GM12878 (cell line): ENCODE data around the gene CTNS. TPM values are rescaled to one million over a fixed set of nuclear protein-coding genes. Genes with fewer than 3 reads are reported as not detected.

Experiments
- ATAC-seq: fragments of 200-7000 bp; cut with Tn5 transposase; 3 replicates; pipeline ENCODE4 v1.9.1; 2020; ENCODE audit warnings: mild to moderate bottlenecking, moderate library complexity
- BruUV-seq: library from RNA; stranded (reverse); fragments of 400-500 nt; replicated peaks from 2 replicates; lab custom pipeline; 2021; lab: Mats Ljungman, UMichigan
- CTCF ChIA-PET: fragments of 300-600 bp; sonication (Branson Sonifier 250); formaldehyde crosslinking; extraction: SDS; loops from one replicate; lab custom pipeline; 2021; ENCODE audit warnings: inconsistent platforms; lab: Yijun Ruan, JAX
- POLR2A ChIA-PET: fragments of 350-600 bp; formaldehyde crosslinking; extraction: SDS; loops from one replicate; lab custom pipeline; 2021; ENCODE audit warnings: inconsistent platforms; lab: Charles Lee
- RAD21 ChIA-PET: fragments of 300-600 bp; sonication (Branson Sonifier 250); formaldehyde crosslinking; loops from one replicate; lab custom pipeline; 2023; ENCODE audit warnings: antibody characterized with exemption; ENCODE audit not compliant: unreplicated experiment; lab: Charles Lee
- SMC1A ChIA-PET: fragments of 300-600 bp; sonication (Branson Sonifier 250); formaldehyde crosslinking; loops from one replicate; lab custom pipeline; 2023; ENCODE audit not compliant: unreplicated experiment, uncharacterized antibody; lab: Charles Lee
- DNase-seq: peaks from one replicate; pipeline ENCODE4 v3.0.0-alpha.2; 2011; ENCODE audit warnings: low read depth, low spot score
- FAIRE-seq: peaks from 3 replicates; lab custom pipeline; 2011; peaks lifted over from hg19 to GRCh38; lab: Jason Lieb, UNC
- H2AFZ ChIP-seq: 2 replicates; pipeline ENCODE4 v1.6.0; 2011; ENCODE audit warnings: low read depth, low read length, control low read depth; ENCODE audit not compliant: control insufficient read depth
- H3K27ac ChIP-seq: 2 replicates; pipeline ENCODE4 v1.5.1; 2011; ENCODE audit warnings: control low read depth; ENCODE audit not compliant: control insufficient read depth, insufficient read depth
- H3K27me3 ChIP-seq, 2 experiments: replicated peaks in 1 of 2; 2 replicates each; pipeline versions ENCODE4 v1.6.0 to v1.6.1; 2011; ENCODE audit warnings: low read length in 1 of 2; ENCODE audit not compliant: control insufficient read depth in 2 of 2, insufficient read depth in 2 of 2
- H3K36me3 ChIP-seq, 2 experiments: 2 replicates each; pipeline ENCODE4 v1.5.1; 2011; ENCODE audit warnings: low read length in 1 of 2; ENCODE audit not compliant: control insufficient read depth in 2 of 2, insufficient read depth in 2 of 2
- H3K4me1 ChIP-seq: 2 replicates; pipeline ENCODE4 v1.6.1; 2011; ENCODE audit warnings: mild to moderate bottlenecking, low read length, moderate library complexity, mixed read lengths; ENCODE audit not compliant: control insufficient read depth, insufficient read depth
- H3K4me2 ChIP-seq: 2 replicates; pipeline ENCODE4 v1.6.0; 2011; ENCODE audit warnings: control low read depth; ENCODE audit not compliant: control insufficient read depth, insufficient read depth
- H3K4me3 ChIP-seq: fragments of 200-600 bp; sonication (generic); 2 replicates; pipeline ENCODE4 v1.5.1; 2016
- H3K79me2 ChIP-seq: 2 replicates; pipeline ENCODE4 v1.6.0; 2011; ENCODE audit warnings: low read length; ENCODE audit not compliant: control insufficient read depth, insufficient read depth
- H3K9ac ChIP-seq: 2 replicates; pipeline ENCODE4 v1.8.0; 2011; ENCODE audit warnings: low read length, control low read depth, mixed read lengths; ENCODE audit not compliant: control insufficient read depth, insufficient read depth
- H3K9me3 ChIP-seq: replicated peaks from 3 replicates; pipeline ENCODE4 v1.5.1; 2011; ENCODE audit warnings: mild to moderate bottlenecking, low read length; ENCODE audit not compliant: control insufficient read depth, insufficient read depth
- H4K20me1 ChIP-seq: 2 replicates; pipeline ENCODE4 v1.6.0; 2011; ENCODE audit not compliant: control insufficient read depth, insufficient read depth
- CBX5 ChIP-seq: sonication (generic); IDR thresholded peaks from 2 replicates; pipeline ENCODE4 v1.6.1; 2016; ENCODE audit warnings: low read depth, moderate library complexity, mild to moderate bottlenecking, inconsistent platforms
- CREB1 ChIP-seq: IDR thresholded peaks from 2 replicates; pipeline ENCODE4 v1.6.1; 2012; ENCODE audit warnings: low read depth, mild to moderate bottlenecking, inconsistent platforms
- CTCF ChIP-seq, 3 experiments: IDR thresholded peaks in 2 of 3; conservative IDR thresholded peaks in 1 of 3; 2 replicates each; pipeline ENCODE4 v1.5.1; 2011; ENCODE audit warnings: low read depth in 3 of 3, low read length in 3 of 3, mild to moderate bottlenecking in 3 of 3, control low read depth in 2 of 3, moderate library complexity in 2 of 3, inconsistent platforms in 1 of 3, mixed read lengths in 1 of 3; ENCODE audit not compliant: control insufficient read depth in 2 of 3, insufficient read depth in 1 of 3; ENCODE audit errors: extremely low read depth in 1 of 3
- ELK1 ChIP-seq: IDR thresholded peaks from 2 replicates; pipeline ENCODE4 v1.6.1; 2012; ENCODE audit warnings: low read depth, low read length, improper control_type of control experiment
- JUND ChIP-seq: IDR thresholded peaks from 2 replicates; pipeline ENCODE4 v1.6.1; 2012; ENCODE audit warnings: low read depth, mild to moderate bottlenecking, low read length, improper control_type of control experiment, moderate library complexity
- PAX8 ChIP-seq: fragments of 450-650 bp; IDR thresholded peaks from 2 replicates; pipeline ENCODE4 v1.6.1; 2017; ENCODE audit warnings: mild to moderate bottlenecking, moderate library complexity
- RAD21 ChIP-seq: IDR thresholded peaks from 2 replicates; pipeline ENCODE4 v1.6.1; 2011; ENCODE audit warnings: mild to moderate bottlenecking, low read depth, low read length, moderate library complexity; ENCODE audit not compliant: insufficient read depth
- ZNF384 ChIP-seq: IDR thresholded peaks from 2 replicates; pipeline ENCODE4 v1.6.1; 2012; ENCODE audit warnings: low read depth, mild to moderate bottlenecking, low read length, improper control_type of control experiment, borderline replicate concordance
- WGBS: methylation state at CpG from one replicate; pipeline ENCODE4 v1.1.6; 2016; ENCODE audit warnings: low lambda C conversion rate; ENCODE audit not compliant: insufficient replicate concordance, insufficient coverage; ENCODE audit errors: missing lambda C conversion rate; 5-methylcytosine and 5-hydroxymethylcytosine counted together
- in situ Hi-C: fragments of 300-500 bp; cut with MboI; formaldehyde crosslinking; loops from 9 replicates; pipeline ENCODE4 v1.14.3; 2018; ENCODE audit warnings: mixed read lengths
- intact Hi-C: fragments of 100-400 bp; cut with micrococcal nuclease; formaldehyde crosslinking; loops from one replicate; pipeline ENCODE4 v1.14.2; 2022; ENCODE audit not compliant: unreplicated experiment
- polyA plus RNA-seq, 11 experiments: library from polyadenylated mRNA; depleted of rRNA in 4 of 11; unstranded in 6 of 11; stranded (reverse) in 5 of 11; fragments of >200 nt; fragmentation: Nextera tagmentation in 4 of 11; fragmentation: Illumina TruSeq in 1 of 11; extraction: Ambion mirVana in 4 of 11; extraction: Trizol in 1 of 11; gene quantifications; 1 replicate in 1 of 11; 2 replicates in 10 of 11; pipeline versions ENCODE4 v1.2.1 to v1.2.3, GENCODE V29; 2011 to 2016; ENCODE audit warnings: inconsistent platforms in 2 of 11, missing spikeins in 2 of 11, low read depth in 1 of 11
- total RNA-seq, 4 experiments: library from RNA; depleted of rRNA in 3 of 4; stranded (reverse); fragments of >200 nt in 3 of 4; fragmentation: Illumina TruSeq in 1 of 4; extraction: Trizol in 1 of 4; gene quantifications; 2 replicates each; pipeline versions ENCODE4 v1.2.1 to v1.2.3, GENCODE V29; 2013 to 2021

CTNS gene
- total and polyA plus RNA-seq, 10 of the 15 experiments (the other 5 are each of a cell fraction or from before 2014, with no cell fraction given) = 0.92 to 10.7 (median 6.4) TPM

- TF ChIP-seq CTCF (IDR thresholded peaks at IDR 0.05 in 2 of 3, conservative IDR thresholded peaks at IDR 0.05 in 1 of 3; ENCODE audit: control insufficient read depth in 2 of 3, extremely low read depth in 1 of 3, insufficient read depth in 1 of 3, low read depth in 3 of 3, low read length in 3 of 3) = peak in 2 of 3 experiments; percentile 12 to 15; a peak in 1 of 6 replicates
- TF ChIP-seq CREB1 = no peak
- TF ChIP-seq PAX8 = no peak
- no peak for TF ChIP-seq ELK1
- 0 out of 2 replicates have a peak, but pooled peaks have one; percentile 17 for TF ChIP-seq RAD21
- TF ChIP-seq ZNF384 = no peak
Measured at GRCh38 chr17:3692346-3692745, 55.8 kb downstream of the CTNS start (continued).

- FAIRE-seq = no peak
- WGBS = 0% methylated on average over 4 of the region's 4 CpGs
- no peak for DNase-seq
- intact Hi-C loops (loop anchor here (2.0 to 5.0 kb wide), 2 partner anchors 34 to 104 kb away; no protein-coding TSS in a partner anchor), in situ Hi-C loops (no loop called here)
- H3K9ac ChIP-seq = no peak overlapping the region
- ChIA-PET RAD21 (interaction anchor here (1.0 to 1.6 kb wide), 6 partner anchors 8 to 135 kb away, joined by 3 to 7 read pairs (median 4); partner anchors contain the start of gene HASPIN), SMC1A (interaction anchor here (0.6 to 1.7 kb wide), 6 partner anchors 8 to 33 kb away, joined by 3 to 6 read pairs (median 4); no protein-coding TSS in a partner anchor), POLR2A (interaction anchor here (0.7 to 1.2 kb wide), 4 partner anchors 21 to 125 kb away, joined by 3 read pairs; partner anchors contain the start of gene HASPIN), CTCF (interaction anchor here (1.0 to 2.5 kb wide), 6 partner anchors 11 to 46 kb away, joined by 3 to 10 read pairs (median 6); no protein-coding TSS in a partner anchor)
- peak overlapping the region; percentile 66; the same call in 1 of the 2 replicates for H3K4me2 ChIP-seq
- no peaks in the 10 kb centered on the region; a peak in 1 of 4 replicates for H3K36me3 ChIP-seq
- peaks cover 32% of the 10 kb centered on the region for H3K4me1 ChIP-seq
- H3K27me3 ChIP-seq = no peaks in the 10 kb centered on the region
- H3K79me2 ChIP-seq = peaks cover 13% of the 10 kb centered on the region
- TF ChIP-seq CBX5 (no peak), JUND (no peak)
- no peak overlapping the region for H2AFZ ChIP-seq
- BruUV-seq = no TSS peak
- no peak for ATAC-seq
- peak overlapping the region; percentile 64; the same call in 1 of the 2 replicates for H3K4me3 ChIP-seq
- H3K9me3 ChIP-seq = peaks cover 7% of the 10 kb centered on the region; the same call in 1 of the 3 replicates
- peak overlapping the region; percentile 50 for H3K27ac ChIP-seq
- no peaks in the 10 kb centered on the region for H4K20me1 ChIP-seq
Measured at GRCh38 chr17:3693141-3693540, 56.6 kb downstream of the CTNS start.
